DMS53 treated with DMSO at 0.1 percent for 48 hours (cell line): ENCODE data around the gene TMEM202.
"Not testable (repeated sequence)": the region's sequence is repeated elsewhere in the genome, so short reads cannot be mapped to it uniquely, and the experiment has no call there.

ENCODE experiments used
- DNase-seq: peaks from one replicate; lab custom pipeline; 2025; ENCODE audit not compliant: unreplicated experiment; lab: John Stamatoyannopoulos, UW

Gene TMEM202, protein sequence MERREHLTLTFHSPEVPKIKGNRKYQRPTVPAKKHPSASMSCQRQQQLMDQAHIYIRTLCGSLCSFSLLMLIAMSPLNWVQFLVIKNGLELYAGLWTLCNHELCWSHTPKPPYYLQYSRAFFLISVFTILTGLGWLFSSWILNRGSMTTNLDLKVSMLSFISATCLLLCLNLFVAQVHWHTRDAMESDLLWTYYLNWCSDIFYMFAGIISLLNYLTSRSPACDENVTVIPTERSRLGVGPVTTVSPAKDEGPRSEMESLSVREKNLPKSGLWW

DNA sequence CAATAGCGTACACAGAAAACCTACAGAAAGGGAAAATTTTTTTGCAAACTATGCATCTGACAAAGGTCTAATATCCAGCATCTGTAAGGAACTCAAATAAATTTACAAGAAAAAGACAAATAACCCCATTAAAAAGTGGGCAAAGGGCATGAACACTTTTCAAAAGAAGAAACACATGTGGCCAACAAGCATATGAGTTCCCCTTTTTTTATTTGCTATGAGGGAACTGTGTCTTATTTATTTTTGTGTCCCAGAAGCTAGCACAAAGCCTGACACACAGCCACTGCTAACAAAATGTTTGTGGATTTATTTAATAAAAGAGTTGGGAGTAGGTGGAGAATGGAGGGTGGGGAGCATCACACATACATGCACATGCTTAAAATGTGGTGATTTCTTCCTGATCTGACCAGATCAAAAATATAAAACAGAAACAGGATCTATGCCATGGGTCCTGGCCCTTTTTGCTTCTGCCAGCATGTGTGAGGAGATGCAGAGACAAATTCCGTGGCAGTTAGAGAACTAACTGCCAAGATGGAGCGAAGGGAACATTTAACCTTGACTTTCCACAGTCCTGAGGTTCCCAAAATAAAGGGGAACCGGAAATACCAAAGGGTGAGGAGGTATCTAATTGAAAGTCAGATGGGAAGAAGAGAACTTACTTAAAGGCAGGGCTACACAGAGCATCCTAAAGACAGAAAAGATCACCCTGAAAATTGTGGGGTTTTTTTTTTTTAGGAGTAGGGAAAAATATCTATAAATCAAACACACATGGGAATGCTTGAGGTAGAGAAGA lies at the start of gene TMEM202:
TSS of gene TMEM202 (plus strand) at position 510 of the 793 bp plus-strand sequence. CDS start at position 532, 22 bp downstream.
- no peak for DNase-seq

GRCh38 chr15:72353266-72353665 lies 44.8 kb upstream of the TMEM202 start:
- no peak for DNase-seq

- no peak for DNase-seq
Measured at GRCh38 chr15:72354496-72354895, 43.6 kb upstream of the TMEM202 start.

DNA sequence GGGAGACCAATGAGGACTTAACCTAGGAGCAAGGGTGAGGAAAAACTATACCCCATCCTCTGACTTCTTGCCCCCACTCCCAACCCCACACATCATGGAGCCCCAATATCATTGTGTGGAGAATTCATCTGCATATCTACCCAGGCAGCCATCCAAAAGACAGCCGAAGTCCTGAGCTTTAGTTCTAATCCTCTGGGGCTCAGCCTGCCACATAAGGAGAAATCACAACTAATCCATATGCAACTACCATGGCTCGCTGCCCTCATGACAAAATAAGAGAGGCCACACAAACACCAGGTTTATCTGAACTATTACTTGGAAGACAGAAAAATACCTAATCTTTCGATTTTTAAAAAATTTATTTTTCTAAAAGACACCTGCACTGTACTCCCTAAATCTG lies 40.0 kb upstream of the TMEM202 start:
- no peak for DNase-seq

DNA sequence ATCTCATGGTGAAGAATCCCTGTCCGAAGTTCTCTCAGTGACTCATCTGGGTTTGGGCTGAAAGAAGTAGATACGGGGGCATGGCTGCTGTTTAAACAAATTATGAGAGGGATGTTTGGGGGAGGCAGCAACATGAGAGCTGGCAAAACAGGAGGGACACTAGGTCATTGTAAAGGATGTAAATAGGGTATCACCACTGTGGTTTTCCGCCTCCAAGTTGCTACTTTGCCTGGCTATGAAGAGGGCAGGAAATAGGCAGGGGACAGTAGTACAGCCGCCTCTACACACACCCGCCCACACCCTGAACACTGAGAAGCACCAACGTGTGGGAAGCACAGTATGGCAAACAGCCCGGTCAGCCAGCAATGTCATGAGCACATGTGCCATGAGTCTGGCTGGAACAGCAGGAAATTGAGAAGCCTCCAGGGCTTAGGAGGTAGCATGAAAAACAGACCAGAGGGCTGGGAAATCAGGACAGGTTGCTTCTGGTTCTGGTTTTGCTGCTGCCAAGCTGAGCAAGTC lies 39.4 kb upstream of the TMEM202 start:
- no peak for DNase-seq

- no peak for DNase-seq
Measured at GRCh38 chr15:72361176-72361575, 36.9 kb upstream of the TMEM202 start.

- DNase-seq = no peak
Measured at GRCh38 chr15:72365844-72366243, 32.3 kb upstream of the TMEM202 start.

DNA sequence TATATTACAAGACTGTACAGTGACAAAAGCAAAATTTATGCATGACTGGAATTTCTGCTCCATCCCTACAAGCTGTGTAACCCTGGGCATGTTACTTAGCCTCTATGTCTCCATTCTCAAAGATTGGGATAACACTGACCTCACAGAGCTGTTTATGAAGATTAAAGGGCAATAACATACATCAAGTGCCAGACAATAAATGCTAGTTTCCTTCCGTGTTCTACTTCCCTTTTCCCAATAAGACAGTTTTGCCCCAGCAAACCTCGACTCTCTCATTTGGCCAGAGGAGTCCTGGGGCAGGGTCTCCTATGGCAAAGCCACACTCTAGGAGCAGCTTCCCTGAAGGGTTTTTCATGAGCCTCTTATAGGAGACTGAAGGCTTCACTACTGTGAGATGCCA lies 29.8 kb upstream of the TMEM202 start:
- DNase-seq = no peak

DNA sequence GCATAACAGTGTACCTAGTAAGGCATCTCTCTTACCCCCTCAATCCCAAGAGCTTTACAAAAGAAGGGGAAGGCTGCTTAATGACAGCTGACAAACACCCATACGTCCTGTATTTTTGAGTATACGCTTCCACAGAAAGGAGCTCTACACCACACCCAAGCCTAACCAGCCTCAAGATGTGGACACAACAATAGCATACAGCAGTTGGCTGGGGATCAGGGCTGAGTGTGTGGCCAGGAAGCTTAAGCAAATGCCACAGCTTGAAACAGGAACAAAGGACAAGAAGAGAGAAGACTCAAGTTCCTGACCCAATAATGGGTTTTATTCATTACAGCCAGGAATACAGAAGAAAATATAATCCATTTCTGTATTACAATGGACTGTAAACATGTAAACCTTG lies 29.2 kb upstream of the TMEM202 start:
- no peak for DNase-seq

DNA sequence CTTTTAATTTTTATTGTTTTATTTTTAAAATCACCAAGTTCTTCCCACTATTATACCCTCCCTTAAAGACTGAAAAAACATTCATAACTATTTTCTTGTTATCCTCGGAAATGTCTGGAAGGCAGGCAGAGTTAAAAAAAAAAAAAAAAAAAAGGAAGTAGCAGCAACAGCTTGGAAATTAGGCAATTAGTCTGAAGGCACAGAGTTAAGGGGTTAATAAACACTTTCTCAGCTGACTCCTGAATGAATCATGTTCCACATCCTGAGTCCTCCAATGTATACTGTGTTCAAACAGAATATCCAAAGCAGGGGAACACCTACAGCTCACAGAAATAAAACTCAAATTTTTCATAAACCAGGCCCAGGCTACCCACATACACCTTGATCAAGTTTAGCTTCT lies 28.1 kb upstream of the TMEM202 start:
- DNase-seq = no peak

GRCh38 chr15:72372361-72372760 lies 25.7 kb upstream of the TMEM202 start:
- DNase-seq = no peak

GRCh38 chr15:72375501-72375845 lies 22.6 kb upstream of the TMEM202 start:
- DNase-seq = peak; percentile 23

GRCh38 chr15:72375846-72376581 lies 22.1 kb upstream of the TMEM202 start, which contains the start of gene HEXA:
TSS of gene HEXA (minus strand) at chr15:72376014. CDS start at chr15:72375972, 42 bp downstream.
- DNase-seq = peak; percentile 67

DNA sequence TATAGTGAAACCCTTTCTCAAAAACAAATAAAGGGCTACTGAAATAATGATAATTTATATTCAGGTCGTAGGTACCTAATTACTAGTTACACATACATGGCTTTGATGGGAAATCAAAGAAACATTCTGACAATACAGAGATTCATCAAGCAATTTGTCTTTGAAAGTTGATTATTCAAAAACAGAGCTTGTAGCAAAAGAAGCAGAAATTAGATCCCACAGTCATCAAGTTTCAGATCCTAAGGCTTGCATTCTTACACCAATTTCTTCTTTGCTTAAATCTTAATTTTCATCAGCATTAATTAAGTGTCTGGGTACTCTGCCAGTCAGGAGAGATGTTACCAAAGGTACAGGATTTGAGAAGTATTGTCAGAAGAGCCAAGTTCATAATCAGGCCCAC lies 20.8 kb upstream of the TMEM202 start:
- no peak for DNase-seq

- DNase-seq = not testable (repeated sequence)
Measured at GRCh38 chr15:72379106-72379505, 19.0 kb upstream of the TMEM202 start.

- DNase-seq = no peak
Measured at GRCh38 chr15:72379856-72380430, 18.2 kb upstream of the TMEM202 start.

DNA sequence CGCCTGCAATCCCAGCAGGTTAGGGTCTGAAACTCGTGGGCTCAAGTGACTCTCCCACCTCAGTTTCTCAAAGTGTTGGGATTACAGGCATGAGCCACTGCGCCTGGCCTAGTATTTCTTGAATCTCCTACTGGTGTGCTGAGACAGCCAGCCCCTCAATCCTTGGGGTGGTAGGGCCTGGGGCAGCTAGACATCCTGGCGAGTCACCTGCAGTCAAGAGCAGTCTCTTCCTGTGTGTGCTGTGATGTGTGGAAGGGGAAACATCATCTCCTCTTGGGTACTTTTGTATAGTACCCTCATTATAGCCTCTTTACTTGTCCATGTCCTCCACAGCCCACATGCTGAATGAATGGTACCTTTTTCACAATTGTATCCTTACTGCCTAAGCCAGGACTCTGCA lies 17.4 kb upstream of the TMEM202 start:
- DNase-seq = no peak

GRCh38 chr15:72382146-72382545 lies 16.0 kb upstream of the TMEM202 start:
- no peak for DNase-seq

- no peak for DNase-seq
Measured at GRCh38 chr15:72387741-72388140, 10.4 kb upstream of the TMEM202 start.

- no peak for DNase-seq
Measured at GRCh38 chr15:72389231-72389630, 8.9 kb upstream of the TMEM202 start.

DNA sequence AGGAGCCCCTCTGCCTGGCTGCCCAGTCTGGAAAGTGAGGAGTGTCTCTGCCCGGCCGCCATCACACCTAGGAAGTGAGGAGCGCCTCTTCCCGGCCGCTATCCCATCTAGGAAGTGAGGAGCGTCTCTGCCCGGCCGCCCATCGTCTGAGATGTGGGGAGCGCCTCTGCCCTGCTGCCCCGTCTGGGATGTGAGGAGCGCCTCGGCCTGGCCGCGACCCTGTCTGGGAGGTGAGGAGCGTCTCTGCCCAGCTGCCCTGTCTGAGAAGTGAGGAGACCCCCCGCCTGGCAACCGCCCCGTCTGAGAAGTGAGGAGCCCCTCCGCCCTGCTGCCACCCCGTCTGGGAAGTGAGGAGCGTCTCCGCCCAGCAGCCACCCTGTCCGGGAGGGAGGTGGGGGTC lies 1.8 kb upstream of the TMEM202 start:
- DNase-seq = not testable (repeated sequence)
